ENCODE results near the gene ACHE.

Gene ACHE

DNA sequence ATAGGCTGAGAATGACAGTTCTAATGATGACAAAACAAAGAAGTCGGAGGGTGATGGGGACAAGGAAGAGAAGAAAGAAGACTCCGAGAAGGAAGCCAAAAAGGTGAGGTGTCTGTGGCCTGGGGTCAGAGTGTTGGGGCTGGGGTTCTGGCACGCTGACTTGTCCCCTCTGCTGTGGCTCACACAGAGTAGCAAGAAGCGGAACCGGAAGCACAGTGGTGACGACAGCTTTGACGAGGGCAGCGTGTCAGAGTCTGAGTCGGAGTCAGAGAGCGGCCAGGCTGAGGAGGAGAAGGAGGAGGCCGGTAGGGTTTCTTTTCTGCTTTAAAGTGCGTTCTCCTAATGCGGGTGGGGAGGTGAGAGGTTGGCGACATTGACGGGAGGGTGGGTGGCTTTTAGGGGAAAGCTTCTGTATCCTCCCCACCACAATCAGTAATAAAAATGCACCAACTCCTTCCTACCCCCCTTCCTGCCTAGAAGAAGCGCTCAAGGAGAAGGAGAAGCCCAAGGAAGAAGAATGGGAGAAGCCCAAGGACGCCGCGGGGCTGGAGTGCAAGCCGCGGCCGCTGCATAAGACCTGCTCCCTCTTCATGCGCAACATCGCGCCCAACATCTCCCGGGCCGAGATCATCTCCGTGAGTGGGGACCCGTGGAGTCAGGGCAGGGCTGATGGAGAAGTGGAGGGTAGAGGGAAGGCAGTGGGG, 10.8 kb downstream of the ACHE start:
- DNase-seq = no peak

- DNase-seq = no peak
These were observed 12.7 kb downstream of the ACHE start for GRCh38 chr7:100882785-100883526.

- no peak for DNase-seq
These were observed 13.5 kb downstream of the ACHE start for GRCh38 chr7:100882201-100882600.

- DNase-seq = no peak
These were observed 14.6 kb downstream of the ACHE start for GRCh38 chr7:100881136-100881535.

DNA sequence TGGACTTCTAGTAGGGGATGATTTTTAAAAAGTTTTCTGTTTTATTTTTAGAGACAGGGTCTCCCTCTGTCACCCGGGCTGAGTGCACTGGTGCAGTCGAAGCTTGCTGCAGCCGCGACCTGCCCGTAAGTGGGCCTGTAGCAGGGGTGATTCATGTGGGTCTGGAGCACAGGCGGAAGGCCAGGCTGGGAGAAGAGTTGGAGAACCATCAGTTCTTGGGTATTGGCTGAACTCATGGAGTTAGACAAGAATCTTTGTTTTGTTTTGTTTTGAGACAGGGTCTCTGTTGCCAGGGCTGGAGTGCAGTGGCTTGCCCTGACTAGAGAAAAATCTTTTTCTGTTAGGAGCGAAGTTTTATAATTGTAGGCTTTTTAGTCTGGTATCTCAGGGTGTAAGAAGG, 15.0 kb downstream of the ACHE start:
- DNase-seq = no peak

DNA sequence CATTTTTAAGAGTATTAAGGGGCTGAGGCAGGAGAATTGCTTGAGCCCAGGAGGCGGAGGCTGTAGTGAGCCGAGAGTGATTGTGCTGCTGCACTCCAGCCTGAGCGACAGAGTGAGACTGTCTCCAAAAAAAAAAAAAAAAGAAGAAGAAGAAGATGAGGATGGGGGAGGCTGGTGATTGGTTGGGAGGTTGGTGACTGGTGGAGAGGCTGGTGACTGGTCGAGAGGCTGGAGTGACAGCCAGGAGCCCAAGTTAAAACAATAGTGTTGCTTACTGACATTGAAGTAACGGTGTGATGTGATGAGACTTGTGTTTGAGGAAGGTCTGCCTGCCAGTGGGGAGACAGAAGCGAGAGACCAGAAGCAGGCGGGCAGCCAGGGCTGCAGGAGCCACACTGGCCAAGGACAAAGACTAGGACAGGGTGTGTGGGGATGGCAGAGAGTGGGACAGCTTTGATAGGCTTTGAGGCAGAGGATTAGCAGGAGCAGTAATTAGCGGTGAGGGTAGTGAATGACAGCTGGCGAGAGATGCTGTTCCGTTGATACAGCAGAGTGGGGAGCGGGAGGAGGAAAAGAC, 15.9 kb downstream of the ACHE start:
- DNase-seq = no peak

- DNase-seq = no peak
These were observed 17.0 kb downstream of the ACHE start for GRCh38 chr7:100878685-100879084.

GRCh38 chr7:100878013-100878412, 17.7 kb downstream of the ACHE start:
- DNase-seq = no peak

DNA sequence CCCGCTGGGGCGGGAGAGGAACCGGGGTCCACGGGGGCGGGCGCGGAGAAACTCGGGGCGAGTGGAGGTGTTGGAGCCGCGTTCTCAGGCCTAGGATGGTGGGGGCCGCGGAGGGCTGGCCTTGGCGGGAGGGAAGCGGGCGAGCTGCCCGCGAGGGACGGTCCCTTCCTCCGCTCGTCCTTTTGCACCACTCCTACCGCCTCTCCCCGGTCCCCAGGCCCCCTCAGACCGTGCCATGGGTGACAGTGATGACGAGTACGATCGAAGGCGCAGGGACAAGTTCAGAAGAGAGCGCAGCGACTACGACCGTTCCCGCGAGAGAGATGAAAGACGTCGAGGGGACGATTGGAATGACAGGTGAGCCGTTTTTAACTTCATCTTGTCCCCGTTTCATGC, 20.3 kb downstream of the ACHE start:
- no peak for DNase-seq

DNA sequence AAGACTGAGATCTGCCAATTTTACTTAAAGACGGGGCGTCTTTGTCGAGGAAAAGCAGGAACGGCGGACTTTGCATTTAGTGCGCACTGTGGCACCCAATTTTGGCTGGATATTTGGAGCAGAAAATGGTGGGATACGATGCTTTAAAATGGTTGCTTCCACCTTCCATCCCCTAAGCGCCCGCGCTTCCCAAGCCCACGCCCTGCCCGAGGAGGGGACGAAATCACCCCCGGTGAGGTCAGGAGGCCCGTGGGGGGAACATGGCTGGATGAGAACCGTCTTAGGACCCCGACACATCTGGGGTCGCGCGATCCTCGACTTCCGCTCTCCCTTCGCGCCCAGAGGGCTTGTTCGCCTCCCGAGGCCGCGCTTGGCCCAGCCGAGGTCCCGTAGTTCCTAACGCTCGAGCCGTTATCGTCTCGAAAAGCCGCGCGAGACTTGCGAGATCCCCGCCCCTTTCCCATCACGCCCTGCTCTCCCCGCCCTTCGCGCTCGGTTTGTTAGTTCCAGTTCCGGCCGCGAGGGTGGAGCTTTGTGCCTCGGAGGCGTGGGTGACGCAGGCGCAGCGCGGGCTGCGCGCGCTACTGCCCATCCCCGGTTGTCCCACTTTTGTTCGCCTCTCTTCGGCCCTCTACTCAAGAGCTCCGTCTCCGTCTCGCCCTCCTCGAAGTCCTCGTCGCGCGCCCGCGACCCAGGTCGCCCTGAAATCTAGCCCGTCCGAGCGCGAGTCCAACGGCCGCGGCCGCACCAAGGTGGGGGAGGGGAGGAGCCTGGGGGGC, 20.9 kb downstream of the ACHE start, which contains the start of gene SRRT:
SRRT (plus strand) TSS at position 527 of the 779 bp plus-strand sequence. CDS start 488 bp downstream, outside the sequence.
- peak; percentile 97 for DNase-seq

DNA sequence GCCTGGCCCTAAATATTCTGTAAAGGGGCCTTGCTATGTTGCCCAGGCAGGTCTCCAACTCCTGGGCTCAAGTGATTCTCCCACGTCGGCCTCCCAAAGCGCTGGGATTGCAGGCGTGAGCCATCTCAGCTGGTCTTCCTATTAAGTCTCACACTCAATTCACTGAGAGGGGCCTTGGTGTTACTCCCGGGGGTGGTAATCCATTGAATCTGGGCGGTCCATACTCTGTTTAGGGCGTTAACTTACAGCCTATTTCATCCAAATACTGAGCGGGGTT, 21.4 kb downstream of the ACHE start:
- DNase-seq = no peak

GRCh38 chr7:100873599-100874299, 21.9 kb downstream of the ACHE start:
- DNase-seq = no peak

DNA sequence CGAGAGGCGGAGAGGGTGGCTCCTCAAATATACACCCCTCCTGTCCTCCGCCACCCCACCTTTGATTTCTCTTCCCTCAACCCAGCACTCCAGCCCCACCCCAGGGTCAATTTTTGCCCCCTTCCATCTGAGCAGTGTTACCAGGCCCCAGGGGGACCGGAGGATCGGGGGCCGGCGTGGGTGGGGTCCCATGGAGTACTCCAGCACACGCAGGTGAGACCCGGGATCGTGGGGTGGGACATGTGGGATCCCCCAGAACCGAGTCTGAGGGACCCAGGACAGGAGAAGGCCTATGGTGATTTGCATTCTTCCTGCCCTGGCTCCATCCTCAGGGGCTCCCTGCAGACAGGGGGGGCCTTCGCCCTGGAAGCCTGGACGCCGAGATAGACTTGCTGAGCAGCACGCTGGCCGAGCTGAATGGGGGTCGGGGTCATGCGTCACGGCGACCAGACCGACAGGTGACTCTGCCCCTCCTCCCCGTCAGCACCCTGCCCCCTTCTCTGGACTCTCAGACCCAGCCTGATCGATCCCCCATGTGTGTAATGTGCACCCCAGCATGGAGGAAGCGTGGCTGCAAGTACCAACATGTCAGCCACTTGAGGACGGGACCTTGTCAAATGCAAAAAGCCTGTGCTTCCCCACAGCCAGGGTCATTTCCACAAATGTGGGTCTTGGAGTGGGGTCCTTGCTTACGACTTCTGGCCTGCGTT, 27.8 kb downstream of the ACHE start:
- DNase-seq = peak; percentile 58

- peak; percentile 51 for DNase-seq
These were observed 28.5 kb downstream of the ACHE start, which contains the start of gene TRIP6 for GRCh38 chr7:100867040-100867775. Gene TRIP6 (plus strand): TSS chr7:100867387. CDS start chr7:100867498, 111 bp downstream.

GRCh38 chr7:100866729-100867039, 29.0 kb downstream of the ACHE start:
- no peak for DNase-seq

DNA sequence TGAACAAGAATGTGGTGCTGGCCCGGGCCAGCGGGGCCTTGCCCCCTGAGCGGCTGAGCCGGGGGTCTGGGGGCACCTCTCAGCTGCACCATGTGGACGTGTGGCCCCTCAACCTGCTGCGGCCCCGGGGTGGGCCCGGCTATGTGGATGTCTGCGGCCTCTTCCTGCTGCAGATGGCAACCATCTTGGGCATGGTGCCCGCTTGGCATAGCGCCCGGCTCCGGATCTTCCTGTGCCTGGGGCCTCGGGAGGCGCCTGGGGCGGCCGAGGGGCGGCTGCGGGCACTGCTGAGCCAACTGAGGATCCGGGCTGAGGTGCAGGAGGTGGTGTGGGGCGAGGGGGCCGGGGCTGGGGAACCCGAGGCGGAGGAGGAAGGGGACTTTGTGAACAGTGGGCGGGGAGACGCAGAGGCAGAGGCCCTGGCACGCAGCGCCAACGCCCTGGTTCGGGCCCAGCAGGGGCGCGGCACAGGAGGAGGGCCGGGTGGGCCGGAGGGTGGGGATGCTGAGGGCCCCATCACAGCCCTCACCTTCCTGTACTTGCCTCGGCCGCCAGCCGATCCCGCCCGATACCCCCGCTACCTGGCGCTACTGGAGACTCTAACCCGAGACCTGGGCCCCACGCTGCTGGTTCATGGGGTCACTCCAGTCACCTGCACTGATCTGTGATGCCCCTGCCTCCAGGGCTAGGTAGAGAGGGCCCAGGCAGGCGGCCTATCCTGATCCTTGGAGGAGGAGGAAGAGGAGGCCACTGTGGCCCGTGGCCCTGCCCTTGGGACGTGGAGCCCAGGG, 29.6 kb downstream of the ACHE start:
- DNase-seq = no peak

DNA sequence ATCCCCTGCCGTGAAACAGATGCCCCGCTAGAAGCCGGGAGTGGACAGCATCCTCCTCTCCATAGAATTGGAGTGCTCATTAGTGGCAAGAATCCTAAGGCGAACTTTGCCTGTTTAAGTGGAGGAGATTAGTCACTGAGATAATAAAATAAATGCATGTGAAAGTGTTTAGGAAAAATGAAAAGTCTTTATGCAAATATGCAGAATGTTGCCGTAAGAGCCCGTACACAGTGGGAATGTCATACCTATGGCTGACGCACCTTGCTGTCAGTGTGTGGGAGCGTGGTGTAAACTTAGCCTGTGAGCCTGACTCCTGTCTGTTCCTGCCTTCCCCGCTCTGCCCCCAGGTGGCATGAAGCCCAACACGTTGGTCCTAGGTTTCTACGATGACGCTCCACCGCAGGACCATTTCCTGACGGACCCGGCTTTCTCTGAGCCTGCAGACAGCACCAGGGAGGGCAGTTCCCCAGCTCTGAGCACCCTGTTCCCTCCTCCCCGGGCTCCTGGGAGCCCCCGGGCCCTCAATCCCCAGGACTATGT, 30.2 kb downstream of the ACHE start:
- DNase-seq = no peak

DNA sequence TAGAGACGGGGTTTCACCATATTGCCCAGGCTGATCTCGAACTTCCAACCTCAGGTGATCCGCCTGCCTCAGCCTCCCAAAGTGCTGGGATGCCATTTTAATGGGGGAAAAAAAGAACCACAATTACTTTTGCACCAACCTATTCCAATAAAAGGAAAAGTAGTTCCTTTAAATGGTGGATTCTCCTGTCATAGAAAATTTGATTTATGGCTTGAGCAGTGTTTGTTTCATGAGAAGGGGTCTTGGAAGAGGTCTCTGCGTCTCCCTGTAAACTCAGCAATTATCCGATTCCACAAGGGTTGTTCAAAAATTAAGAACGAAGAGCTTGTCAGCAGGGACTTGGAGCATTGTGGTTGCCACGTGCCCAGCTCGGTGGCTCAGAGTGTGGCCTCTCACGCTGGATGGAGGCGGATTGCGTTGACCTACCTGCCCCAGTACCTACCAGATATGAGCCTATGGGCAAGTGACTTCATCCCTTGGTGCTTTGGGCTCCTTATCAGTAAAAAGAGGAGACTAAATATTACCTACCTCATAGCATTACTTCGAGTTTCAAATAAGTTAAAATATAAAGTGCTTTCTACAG, 31.3 kb downstream of the ACHE start:
- no peak for DNase-seq

DNA sequence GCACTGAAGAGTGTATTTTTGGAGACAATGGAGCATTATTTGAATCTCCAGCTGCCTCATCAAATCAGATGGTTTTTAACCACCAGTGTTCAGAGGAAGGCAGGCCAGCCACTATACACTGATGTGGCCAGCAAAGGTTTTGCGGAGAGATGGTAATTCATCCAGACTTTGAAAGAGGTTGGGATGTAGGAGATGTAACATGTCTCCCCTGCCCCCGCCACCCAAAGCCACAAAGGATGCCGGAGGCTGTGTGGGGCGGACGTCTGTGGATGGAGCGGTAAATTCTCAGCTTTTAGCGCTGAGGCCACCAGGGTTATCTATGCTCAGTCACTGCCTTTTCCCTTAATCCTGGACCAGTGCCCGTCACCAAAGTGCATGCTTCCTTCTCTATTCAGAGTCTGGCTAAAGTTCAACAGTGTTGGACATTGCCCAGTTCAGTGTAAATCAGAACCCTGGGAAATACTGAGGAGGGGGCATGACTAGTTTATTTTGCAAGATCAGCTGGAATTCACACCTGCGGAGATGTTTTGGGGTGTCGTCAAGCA, 32.2 kb downstream of the ACHE start:
- DNase-seq = no peak

DNA sequence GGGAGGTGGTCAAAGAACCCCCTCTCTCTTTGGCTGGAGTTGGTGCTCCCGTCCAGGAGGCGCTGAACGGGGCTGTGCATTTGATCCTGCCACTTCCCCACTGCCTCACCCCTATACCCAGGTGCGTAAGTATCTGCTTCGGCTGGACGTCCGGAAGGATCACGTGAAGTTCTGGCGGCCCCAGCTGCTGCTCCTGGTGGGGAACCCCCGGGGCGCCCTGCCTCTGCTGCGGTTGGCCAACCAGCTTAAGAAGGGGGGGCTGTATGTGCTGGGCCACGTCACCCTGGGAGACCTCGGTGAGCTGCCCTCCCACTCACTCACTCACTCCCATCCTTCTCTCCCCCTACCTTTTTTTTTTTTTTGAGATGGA, 34.1 kb downstream of the ACHE start:
- no peak for DNase-seq
